Dedifferentiated amniotic fluid mesenchymal stem cell (primary cell): ENCODE measurements around the gene HSD11B1.
"Not testable (repeated sequence)": the region's sequence is repeated elsewhere in the genome, so short reads cannot be mapped to it uniquely, and the experiment has no call there.

ENCODE experiments used
- DNase-seq: peaks from one replicate; pipeline ENCODE4 v3.0.0-alpha.2; 2016; ENCODE audit errors: extremely low spot score

The HSD11B1 gene

GRCh38 chr1:209691237-209691636 is 13.4 kb upstream of the HSD11B1 start:
- DNase-seq: no peak

GRCh38 chr1:209692296-209692695 is 12.3 kb upstream of the HSD11B1 start:
- DNase-seq: no peak

- DNase-seq: peak; percentile 91
These were observed 11.7 kb upstream of the HSD11B1 start for GRCh38 chr1:209692745-209693504.

- DNase-seq: no peak
These were observed 8.0 kb upstream of the HSD11B1 start for GRCh38 chr1:209696673-209697072.

- DNase-seq: no peak
These were observed 7.5 kb upstream of the HSD11B1 start for GRCh38 chr1:209697126-209697525.

- not testable (repeated sequence) for DNase-seq
These were observed 4.0 kb upstream of the HSD11B1 start for GRCh38 chr1:209700686-209701085.

- no peak for DNase-seq
These were observed 1.8 kb upstream of the HSD11B1 start for GRCh38 chr1:209702832-209703231.

GRCh38 chr1:209703834-209704504 is 677 bp upstream of the HSD11B1 start:
- no peak for DNase-seq

GRCh38 chr1:209705033-209705598 is 470 bp downstream of the HSD11B1 start:
- DNase-seq: no peak

- no peak for DNase-seq
These were observed 2.0 kb downstream of the HSD11B1 start for GRCh38 chr1:209706622-209707021.

- DNase-seq: no peak
These were observed 2.7 kb downstream of the HSD11B1 start for GRCh38 chr1:209707308-209707707.

GRCh38 chr1:209708297-209708696 is 3.7 kb downstream of the HSD11B1 start:
- no peak for DNase-seq

- no peak for DNase-seq
These were observed 5.4 kb downstream of the HSD11B1 start for GRCh38 chr1:209710093-209710492.

GRCh38 chr1:209710847-209711246 is 6.2 kb downstream of the HSD11B1 start:
- DNase-seq: no peak

GRCh38 chr1:209714338-209714737 is 9.7 kb downstream of the HSD11B1 start:
- DNase-seq: no peak

GRCh38 chr1:209715314-209715713 is 10.7 kb downstream of the HSD11B1 start:
- DNase-seq: no peak

- DNase-seq: no peak
These were observed 13.2 kb downstream of the HSD11B1 start for GRCh38 chr1:209717818-209718217.

GRCh38 chr1:209720326-209720725 is 15.7 kb downstream of the HSD11B1 start:
- DNase-seq: no peak

- DNase-seq: no peak
These were observed 16.2 kb downstream of the HSD11B1 start for GRCh38 chr1:209720826-209721225.

GRCh38 chr1:209721323-209721722 is 16.7 kb downstream of the HSD11B1 start:
- DNase-seq: no peak

GRCh38 chr1:209723265-209723664 is 18.6 kb downstream of the HSD11B1 start:
- no peak for DNase-seq

- no peak for DNase-seq
These were observed 19.4 kb downstream of the HSD11B1 start for GRCh38 chr1:209723756-209724693.
